ENCODE data around the gene ITIH2.
A peak's percentile ranks its signal among the peaks of the same experiment; 100 is the strongest.
"Not testable (repeated sequence)": the region's sequence is repeated elsewhere in the genome, so short reads cannot be mapped to it uniquely, and the experiment has no call there.

The ITIH2 gene

DNA sequence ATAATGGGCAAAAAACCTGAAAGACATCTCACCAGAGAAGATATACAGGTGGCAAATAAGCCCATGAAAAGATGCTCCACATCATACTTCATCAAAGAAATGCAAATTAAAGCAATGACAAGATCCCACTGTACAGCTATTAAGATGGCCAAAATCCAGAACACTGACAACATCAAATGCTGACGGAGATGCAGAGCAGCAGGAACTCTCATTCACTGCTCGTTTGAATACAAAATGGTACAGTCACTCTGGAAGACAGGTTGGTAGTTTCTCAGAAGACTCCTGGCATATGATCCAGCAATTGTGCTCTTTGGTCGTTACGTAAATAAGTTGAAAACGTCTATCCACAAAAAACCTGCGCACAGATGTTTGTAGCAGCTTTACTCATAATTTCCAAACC lies 49.1 kb downstream of the ITIH2 start:
- DNase-seq: no peak

DNA sequence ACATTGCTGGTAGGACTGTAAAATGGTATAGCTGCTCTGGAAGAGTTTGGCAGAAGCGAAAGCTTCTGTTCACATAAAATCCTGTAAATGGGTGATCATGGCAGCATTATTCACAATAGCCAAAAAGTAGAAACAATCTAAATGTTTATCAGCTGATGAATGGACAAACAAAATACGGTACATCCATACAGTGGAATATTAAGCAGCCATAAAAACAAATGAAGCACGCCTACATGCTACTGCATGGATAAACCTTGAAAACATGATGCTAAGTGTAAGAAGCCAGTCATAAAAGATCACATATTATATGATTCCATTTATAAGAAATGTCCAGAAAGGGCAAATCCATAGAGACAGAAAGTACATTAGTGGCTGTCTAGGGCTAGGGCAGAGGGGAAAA lies 52.0 kb downstream of the ITIH2 start:
- DNase-seq: no peak

DNA sequence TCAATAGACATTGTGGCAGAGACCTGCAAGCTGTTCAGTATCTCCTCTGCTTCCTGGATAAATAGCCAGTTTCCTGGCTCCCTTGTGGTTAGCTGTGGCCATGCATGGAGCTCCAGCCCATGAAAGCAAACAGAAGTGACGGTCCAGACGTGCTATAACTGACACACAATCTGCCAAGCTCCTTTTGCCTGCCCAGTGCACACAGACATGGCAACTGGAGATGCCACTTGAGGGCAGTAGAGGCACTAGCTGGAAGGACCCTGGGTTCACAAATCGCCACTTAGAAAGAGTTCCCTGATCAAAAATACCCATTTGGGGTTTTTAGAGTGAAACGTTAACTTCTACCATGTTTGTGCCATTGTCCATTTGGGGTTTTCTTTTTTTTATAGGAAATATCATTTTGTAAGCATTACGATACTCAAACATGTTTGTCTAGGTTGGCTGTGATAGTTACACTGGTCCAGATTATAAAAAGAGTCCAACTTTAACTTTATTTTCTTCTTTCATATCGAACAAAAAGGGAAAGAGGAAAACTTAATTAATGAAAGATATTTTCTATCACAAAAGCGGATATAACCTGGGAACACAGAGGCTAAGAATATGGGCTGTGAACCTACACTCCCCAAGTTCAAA lies 53.4 kb downstream of the ITIH2 start:
- peak; percentile 16 for DNase-seq

DNA sequence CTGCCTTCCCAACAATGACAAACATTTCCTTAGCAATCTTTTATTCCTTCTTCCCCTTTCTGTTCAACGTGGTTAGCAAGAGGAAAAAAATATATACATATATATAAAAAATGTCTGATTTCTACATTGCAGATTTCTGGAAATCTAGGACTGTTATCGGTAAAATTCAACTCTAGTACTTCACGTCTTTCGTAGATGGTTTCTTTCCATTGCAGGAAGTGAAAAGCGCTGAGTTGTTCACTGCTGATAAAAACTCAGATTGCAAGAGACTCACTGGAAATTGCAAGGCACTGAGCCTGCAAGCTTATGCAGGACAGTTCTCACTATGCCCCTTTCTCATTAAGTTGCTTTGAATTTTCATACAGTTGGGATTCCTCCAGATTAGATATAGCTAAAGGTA lies 60.8 kb downstream of the ITIH2 start:
- DNase-seq: no peak

DNA sequence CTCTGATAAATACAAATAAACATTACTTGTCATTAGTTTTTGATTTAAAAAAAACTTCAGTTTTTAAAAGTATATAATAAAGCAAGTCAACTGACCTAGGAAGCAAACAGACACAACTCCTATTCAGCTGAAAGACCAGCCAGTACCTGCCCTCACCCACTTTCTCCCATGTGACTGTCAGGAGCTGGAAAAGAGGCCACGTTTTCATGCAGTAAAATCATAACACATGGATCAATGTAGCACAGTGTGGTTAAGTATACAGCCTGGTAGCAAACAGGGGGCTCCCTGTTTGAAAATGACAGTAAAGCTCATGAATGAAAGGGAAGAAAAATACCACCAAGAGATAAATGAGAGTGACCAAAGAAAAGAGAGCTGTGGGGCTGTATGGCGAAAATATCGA lies 63.1 kb downstream of the ITIH2 start:
- DNase-seq: no peak

DNA sequence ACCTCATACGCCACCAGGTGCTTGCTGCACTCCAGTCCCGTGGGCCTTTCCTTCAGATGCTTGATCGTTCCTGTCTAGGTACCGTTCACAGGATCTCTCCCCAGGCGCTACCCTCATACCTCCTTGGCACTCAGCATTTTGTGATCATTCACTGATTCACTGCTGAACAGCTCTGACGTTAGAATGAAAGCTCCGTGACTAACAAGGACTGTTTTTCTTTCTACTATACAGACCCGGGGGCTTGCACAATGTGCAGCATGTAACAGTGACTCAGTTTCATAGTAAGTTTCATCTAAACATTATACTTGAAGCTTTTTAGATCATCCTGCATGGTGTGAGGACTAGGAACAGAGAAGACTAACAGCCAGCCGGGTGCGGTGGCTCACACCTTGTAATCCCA lies 64.1 kb downstream of the ITIH2 start:
- DNase-seq: peak; percentile 3

DNA sequence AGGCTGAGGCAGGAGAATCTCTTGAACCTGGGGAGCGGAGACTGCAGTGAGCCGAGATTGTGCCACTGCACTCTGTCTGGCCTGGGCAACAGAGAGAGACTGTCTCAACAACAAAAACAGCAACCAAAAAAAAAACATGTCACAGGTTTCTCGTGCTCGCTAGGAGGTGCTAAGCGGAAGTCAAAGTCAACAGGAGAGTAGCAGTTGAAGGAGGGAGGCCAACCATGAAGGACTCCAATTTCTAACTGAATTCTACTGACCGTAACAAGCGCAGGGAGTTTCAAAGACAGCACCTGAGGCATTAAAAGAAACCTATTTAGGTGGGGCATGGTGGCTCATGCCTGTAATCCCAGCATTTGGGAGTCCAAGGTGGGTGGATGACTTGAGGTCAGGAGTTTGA lies 65.3 kb downstream of the ITIH2 start:
- DNase-seq: no peak

DNA sequence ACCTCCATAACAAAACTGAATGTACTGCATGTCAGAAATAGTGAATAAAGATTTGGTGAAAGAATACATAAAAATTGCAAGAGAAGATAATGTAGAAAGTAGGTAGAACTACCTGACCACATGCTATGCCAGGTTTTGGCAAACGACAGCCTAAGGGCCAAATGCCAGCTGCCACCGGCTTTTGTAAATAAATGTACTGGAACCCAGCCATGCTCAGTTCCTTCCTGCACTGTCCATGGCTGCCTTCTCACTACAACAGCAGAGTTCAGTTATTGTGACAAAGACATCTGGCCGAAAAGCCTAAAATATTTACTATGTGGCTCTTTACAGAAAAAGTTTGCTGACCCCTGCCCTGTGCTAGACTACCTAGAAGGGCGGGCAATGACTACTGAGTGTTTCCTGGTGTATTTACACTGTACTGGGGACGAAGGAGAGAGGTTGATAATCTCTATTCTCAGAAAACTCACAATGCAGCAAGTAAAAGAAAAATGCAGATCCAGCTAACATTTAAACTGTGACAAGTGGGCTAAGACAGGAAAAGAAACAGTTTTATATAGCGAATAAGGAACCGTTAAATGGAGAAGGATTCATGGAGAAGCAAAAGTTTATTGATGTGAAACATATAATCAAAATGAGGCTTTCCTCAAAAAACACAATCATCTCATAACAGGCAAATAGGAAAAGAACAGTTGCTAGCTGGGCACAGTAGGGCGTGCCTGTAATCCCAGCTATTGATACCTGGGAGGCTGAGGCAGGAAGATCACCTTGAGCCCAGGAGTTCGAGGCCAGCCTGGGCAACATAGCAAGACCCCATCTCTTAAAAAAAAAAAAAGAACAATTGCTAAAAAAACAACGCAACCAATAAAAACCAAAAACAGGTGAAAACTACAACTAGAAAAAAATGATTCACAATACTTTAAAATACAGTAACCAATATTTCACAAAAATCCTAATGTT lies 71.0 kb downstream of the ITIH2 start:
- DNase-seq: no peak

DNA sequence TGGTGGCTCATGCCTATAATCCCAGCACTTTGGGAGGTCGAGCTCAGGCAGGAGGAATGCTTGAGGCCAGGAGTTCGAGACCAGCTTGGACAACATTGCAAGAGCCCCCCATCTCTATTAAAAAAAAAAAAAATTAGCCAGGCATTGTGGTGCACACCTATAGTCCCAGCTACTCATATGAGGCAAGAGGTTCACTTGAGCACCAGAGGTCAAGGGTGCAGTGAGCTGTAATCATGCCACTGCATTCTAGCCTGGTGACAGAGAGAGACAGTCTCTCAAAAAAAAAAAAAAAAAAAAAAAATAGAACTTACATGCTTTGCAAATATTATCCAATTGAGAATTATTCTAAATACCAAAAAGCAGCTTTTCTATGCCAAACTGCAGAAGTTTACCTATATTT lies 73.7 kb downstream of the ITIH2 start:
- DNase-seq: no peak

DNA sequence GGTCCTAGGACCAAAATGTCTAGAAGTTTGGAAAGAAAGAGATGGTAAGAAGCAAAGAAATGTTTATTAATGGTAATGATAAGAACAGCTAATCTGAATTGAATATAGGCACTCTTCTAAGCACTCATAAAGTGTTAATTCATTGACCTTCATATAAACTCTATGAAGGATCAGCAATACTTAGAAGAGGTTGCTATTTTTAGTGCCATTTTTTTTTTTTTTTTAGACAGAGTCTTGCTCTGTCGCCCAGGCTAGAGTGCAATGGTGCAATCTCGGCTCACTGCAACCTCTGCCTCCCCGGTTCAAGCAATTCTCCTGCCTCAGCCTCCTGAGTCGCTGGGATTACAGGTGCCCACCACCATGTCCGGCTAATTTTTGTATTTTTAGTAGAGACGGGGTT lies 79.1 kb downstream of the ITIH2 start:
- DNase-seq: not testable (repeated sequence)

DNA sequence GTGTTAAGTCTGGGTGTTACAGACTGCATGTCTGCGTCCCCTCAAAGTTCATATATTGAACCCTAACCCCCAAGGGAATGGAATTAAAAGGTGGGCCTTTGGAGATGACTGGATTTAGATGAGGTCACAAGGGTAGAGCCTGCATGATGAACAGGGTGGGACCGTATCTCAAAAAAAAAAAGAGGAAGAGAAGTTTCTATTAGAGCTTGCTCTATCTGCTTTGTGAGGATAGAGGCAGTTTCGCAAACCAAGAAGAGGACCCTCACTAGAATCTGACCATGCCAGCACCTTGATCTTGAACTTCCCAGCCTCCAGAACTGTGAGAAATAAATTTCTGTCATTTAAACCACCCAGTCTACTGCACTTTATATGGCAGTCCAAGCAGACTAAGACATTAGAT lies 83.3 kb downstream of the ITIH2 start:
- DNase-seq: no peak

DNA sequence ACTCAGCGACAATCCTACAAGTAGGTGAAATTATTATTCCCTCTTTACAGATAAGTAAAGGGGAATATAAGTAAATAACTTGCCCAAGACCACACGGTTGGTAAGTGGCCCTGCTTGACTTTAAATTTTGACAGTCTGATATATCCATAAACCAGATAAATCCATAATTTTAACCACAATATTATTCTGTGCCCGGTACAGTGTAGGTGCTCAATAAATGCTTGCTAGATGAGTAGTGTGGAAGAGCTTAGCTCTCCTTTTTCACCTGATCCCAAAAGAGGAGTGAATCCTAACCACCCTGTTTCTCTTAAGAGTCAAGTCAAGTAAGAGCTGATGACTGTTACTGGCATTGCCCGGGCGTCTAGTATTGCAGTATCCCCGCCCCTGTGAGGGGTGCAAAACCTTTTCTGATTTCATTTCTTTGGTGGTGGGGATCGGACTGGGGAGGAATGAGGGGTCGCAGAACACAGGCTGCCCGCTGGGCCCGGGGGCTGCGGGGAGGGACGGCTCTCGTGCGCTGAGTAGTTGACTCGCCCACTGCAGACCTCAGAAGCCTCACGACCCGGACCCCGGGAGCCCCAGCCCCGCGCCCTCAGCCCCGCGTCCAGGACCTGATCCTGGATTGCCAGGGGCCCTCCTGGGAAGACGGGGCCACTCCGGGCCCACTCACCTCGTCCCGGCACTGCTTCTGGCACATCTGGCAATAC lies 84.2 kb downstream of the ITIH2 start:
- DNase-seq: peak; percentile 20

DNA sequence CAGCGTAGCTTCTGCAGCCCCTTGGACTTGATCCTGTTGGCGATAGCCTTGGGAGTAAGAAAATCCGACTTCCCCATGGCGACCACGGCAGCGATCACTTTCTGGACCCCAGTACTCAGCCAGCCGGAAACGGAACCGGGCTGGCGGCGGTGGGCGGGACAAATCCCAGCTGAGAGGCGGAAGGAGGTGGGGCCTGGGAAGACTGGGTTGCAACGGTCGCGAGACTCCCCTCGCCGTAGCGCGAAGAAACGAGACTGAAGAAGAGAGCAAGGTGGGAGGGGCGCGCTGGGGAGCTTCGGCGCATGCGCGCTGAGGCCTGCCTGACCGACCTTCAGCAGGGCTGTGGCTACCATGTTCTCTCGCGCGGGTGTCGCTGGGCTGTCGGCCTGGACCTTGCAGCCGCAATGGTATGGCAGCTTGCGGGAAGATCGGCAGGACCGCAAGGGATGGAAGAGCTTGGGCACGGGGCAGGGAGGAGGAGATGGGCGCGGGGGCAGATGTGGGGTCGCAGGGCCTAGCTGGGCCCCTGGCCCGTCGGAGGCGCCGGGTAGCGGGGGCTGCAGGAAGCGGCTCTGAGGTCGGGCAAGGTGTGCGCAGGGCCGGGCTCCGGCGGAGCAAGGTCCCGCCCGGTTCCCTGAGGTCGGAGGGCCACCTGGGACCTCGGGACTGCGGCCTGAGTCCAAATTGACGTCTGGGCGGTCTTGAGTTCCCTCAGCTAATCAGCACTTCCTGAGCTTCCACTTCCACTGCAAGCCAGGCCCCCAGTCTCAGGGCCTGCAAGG lies 84.9 kb downstream of the ITIH2 start, which contains the start of the genes ATP5F1C and KIN:
TSS of gene ATP5F1C (plus strand) at position 321 of the 782 bp plus-strand sequence. CDS start at position 352, 31 bp downstream.
TSS of gene KIN (minus strand) at position 137 of the 782 bp plus-strand sequence. CDS start at position 77, 60 bp downstream.
- peak; percentile 98 for DNase-seq

DNA sequence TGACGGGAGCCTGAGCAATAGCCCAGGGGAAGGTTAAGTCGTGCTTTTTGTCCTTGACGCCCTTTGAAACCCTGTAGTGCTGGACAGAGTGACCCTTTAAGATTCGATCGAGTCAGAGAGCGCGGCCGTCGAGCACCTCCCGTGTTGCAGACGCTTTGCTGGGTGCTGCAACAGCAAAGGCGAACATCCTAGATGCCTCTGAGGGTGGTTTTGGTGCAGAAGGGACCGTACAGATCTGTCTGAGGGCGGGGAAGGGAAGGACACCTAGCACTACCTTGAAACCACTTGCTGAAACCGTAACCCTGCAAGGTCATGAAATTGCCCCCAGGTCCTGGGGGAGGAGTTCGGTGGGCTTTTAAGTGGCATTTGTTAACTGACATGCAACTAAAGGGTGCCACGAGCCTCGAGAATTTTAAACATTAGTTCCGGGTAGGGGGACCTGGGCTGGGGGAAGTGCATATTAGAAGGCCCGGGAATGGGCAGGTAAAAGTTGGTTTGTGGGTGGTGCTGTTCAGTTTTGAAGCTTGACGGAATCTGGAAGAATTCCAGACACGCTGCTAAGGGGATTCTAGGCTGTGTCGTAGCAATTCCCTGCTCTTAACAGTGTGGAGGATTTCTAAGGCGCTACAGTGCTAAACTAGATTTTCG lies 85.6 kb downstream of the ITIH2 start:
- DNase-seq: peak; percentile 30

DNA sequence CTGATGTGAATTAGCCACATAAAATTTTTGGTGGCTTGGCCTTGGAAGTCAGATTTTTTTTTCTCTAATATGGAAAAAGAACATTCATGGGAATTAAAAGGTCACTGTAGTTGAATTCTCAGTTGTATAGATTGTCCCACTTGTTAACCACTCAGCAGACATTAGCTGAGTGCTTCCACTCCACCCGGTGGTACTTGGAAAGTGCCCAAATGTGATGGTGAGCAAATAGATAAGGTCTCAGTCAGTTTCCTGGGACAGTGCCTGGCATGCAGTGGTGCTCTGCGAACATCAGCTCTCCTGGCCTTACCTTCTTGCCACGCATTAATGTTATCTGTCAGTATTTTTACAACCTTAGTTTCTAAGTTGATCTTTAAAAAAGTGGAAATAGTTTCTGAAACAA lies 86.3 kb downstream of the ITIH2 start:
- DNase-seq: no peak

DNA sequence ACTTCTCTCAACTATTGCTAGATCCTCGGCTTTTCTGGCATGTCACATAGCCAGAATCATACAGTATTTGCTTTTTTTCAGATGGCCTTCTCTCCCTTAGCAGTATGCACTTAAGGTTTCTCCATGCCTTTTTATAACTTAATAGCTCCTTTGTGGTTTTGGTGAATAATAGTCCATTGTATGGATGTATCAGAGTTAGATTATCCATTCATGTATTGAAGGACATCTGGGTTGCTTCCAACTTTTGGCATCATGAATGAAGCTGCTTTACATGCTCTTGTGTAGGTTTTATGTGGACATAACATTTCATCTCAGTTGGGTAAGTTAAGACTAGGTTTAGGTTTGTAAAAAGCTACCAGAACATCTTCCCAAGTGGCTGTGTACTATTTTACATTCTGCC lies 89.4 kb downstream of the ITIH2 start:
- no peak for DNase-seq

DNA sequence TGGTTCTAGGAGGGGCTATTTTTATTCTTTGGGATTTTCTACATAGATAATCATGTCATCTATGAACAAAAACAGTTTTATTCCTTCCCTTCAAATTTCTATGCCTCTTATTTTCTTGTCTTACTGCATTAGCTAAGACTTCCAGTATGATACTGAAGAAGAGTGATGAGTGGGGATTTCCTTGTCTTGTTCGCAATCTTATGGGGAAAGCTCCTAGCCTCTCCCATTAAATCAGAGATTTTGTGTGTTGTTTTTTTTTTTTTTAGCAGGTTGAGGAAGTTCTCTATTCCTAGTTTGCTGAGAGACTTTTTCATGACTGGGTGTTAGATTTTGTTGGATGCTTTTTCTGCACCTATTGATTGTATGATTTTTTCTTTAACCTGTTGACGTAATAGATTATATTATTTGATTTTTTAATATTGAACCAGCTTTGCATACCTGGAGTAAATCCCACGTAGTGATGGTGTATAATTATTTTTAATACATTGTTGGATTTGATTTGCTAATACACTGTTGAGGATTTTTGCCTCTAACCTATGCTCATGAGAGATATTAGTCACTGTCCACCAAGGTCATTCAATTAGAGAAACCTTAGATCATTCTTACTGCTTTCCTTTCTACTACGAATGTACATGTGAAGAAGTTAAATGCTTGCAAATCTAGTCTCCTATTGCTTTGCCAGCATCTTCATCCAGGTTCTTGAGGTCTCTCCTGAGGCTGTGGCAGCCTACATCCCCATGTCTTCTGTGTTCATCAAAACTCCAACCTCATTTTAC lies 91.3 kb downstream of the ITIH2 start:
- no peak for DNase-seq

DNA sequence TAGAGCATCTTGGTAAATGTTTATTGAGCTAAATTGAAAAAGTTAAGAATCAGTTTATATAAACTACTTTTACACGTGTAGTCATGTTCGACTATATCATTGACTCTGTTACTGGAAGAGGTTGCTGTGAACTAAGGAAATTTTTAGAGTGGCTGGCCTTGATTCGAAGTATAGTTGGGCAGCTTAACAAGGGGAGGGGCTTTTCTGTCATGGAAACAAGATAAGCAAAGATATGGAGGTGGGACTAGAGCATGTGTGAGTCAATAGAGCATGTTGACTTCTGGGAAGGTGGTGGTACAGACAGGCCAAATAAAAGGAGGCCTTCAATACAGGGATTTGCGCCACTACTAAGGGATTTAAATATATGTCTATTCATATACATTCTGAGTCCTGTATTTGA lies 92.5 kb downstream of the ITIH2 start:
- no peak for DNase-seq

DNA sequence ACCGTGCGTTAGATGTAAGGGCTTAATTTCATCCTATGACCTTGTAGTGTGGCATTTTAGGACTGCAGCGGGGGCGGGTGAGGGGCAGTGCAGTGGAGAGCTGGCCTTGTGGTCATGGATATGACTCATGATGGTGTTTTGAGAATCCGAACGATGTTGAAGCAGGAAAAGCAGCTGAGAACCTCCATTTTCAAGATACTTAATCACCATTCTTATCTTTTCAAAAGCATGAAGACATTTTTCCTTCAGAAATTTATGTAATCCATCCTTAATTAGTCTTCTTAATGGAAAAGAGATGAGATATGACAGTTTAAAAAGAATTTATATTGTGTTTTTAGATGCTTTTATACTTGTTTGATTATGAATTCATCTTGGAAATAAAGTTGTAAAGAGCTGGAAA lies 94.5 kb downstream of the ITIH2 start:
- DNase-seq: no peak

Data from stimulated activated CD4-positive, alpha-beta T cell treated with anti-CD3 and anti-CD28 coated beads, Interleukin-1b, Interleukin-23, amount 100 ng/mL, for 48 hours (primary cell).